Activated CD4-positive, CD25-positive, alpha-beta regulatory T cell (primary cell): ENCODE measurements around the gene KRT28.

Source experiments
- DNase-seq, 4 experiments: peaks; one replicate each; lab custom pipeline; 2025; lab: John Stamatoyannopoulos, UW

KRT28 gene, protein sequence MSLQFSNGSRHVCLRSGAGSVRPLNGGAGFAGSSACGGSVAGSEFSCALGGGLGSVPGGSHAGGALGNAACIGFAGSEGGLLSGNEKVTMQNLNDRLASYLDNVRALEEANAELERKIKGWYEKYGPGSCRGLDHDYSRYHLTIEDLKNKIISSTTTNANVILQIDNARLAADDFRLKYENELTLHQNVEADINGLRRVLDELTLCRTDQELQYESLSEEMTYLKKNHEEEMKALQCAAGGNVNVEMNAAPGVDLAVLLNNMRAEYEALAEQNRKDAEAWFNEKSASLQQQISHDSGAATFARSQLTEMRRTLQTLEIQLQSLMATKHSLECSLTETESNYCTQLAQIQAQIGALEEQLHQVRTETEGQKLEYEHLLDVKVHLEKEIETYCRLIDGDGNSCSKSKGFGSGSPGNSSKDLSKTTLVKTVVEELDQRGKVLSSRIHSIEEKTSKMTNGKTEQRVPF

DNA sequence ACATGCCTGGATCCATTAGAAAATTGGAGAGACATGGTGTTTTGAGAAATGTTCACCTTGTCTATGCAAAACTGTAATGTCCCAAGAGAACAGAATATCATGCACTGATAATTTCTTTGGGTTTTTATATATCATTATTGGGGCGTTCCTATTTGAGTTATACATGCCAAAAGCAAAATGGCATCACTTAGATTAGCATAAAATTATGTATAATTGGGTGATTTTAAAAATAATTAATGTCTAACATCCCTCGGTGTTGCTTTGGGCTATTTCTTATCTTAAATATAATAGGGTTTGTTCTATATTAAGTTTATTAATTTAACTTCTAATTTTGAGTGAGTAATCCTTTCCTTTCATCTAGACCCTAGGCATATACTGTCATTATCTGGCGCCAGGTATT lies at the start of gene KRT28:
Gene KRT28 (minus strand): TSS at position 101 of the 400 bp plus-strand sequence. CDS start 66 bp downstream, at position 35.
- DNase-seq: no peak

DNA sequence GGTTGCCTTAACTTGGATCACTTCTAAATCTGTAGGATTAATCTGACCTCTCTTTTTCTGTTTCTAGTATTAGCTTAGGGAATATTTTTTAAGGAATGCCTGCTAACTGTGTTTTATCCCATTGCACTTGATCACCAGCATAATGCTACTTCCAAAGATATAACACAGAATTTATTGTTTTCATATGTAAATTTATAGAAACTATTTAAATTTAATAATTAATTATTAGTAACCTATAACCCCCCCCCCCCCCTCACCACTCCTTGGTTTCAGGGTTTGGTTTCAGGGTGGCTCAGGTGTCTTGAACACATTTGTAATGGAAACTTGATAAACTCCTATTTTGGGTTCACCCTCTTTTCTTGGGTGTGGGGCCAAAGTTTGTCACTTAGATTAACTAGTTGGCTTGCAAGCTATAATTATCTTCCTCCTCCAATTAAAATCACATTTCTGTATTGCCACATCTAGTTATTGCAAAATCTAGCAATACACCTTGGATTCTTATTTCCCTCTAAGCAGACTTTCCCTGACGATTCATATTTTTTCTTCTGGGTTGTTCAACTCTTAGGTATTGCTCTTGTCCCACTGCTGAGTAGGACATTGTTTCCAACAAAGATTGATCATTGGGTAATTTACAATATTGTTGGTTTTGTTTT lies 49.0 kb upstream of the KRT28 start:
- no peak for DNase-seq

DNA sequence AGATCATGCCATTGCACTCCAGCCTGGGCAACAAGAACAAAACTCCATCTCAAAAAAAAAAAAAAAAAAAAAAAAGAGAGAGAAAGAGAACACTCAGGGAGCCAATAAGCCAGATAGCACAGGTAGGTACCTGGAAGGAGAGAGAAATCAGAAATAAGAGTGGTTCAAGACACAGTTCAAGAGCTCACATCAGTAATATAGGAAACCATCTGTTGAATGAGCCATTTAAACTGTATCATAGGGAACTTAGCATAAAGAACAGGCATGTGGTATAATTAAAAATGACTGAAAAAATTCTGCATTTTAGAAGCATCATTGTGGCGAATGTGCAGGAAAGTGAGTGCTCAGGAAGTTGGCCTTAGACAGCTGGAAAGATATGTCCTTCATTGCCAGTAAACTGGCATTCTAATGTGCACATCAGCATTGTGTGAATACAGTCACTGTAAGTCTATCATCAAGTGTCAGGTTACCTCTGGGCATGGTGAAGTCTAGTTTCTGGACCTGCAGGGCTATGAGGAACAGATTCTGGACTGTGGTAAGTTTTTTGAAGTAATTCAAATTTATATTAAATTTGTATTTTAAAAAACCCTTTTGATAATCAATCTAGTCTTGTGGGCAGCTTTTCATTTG lies 46.9 kb upstream of the KRT28 start:
- no peak for DNase-seq

DNA sequence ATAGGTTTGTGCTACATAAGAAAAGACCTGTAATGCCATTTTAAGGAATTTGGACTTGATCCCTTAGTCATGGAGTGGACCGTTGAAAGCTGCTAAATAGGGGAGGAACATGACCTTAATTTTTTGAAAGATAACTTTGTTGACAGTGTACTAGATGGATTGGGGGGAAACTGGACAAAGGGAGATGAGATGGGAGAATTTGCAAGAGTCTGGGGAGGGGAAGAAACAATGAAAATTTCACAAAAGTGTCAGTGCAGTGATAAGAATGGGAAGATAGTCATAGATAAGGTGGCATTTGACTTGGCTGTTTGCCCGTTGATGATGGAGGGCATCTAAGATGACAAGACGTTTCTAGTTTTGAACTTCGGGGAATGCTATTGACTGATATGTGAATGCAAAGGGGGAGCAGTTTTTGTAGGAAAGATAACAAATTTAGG lies 44.9 kb upstream of the KRT28 start:
- DNase-seq: no peak

DNA sequence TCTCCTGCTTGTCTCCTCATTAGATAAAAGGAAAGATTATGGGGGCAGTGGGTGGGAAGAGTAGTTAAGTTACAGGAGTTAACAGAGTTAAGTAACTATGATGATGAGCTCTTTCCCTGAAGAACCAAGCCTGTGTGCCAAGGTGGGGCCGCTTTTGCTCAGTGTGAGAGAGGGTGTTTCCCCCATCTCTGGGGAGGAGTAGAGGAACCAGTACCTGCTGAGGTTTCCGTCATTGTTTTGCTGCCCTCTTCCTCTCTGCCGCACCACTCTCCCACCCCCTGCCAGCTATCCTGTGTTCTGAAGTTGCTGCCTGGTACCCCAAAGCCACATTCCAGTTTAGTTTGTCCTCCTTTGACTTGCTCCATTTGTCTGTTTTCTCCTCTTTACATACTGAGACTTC lies 43.5 kb upstream of the KRT28 start:
- DNase-seq: no peak

DNA sequence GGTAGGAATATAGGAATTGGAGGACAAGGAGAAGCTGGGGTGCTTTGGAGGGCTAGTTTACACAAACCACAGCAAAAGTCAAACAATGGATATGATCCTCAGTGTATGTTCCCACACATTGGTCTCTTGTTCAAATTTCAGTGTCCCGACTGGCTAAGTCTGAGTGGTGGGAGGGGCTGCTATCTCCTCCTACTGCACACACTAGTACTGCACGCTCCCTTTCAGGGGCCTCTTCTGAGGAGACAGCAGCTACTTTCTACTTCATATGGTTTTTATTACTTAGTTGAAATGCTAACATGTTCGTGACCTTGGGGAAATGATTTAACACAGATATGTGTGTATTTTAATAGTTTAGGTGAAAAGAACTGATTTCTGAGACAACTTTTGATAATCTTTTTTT lies 41.5 kb upstream of the KRT28 start:
- DNase-seq: no peak

DNA sequence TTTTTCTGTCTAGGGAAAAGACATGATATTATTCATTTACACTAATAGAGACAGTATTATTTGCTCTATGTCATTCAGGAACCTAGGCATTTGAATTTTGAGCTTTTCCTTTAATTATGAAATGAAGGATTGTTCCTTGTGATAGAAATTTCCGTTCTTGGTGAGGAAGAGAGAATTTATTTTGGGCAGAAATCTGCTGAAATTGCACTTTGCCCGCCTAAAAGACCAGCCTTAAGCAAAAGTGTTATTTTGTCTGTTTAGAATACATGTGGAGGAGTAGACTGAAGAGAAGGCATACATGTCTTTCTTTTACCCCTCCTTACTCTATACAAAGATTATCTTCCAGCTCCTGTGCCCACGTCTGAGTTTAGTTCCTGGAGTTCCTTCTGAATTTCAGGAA lies 39.4 kb upstream of the KRT28 start:
- no peak for DNase-seq

DNA sequence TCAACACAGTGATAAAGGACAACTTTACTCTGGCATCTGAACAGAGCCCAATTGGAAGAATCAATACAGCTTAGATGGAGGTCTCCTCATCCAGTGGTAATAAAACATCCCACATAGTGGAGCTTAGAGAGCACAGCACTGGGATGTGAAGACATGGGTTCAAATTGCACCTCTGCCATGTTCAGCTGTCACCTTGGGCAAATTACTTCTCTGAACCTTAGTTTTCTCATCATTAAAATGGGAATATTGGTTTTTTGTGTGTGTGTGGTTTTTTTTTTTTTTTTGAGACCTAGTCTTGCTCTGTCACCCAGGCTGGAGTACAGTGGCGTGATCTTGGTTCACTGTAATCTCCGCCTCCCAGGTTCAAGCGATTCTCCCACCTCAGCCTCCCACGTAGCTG lies 36.3 kb upstream of the KRT28 start:
- no peak for DNase-seq

DNA sequence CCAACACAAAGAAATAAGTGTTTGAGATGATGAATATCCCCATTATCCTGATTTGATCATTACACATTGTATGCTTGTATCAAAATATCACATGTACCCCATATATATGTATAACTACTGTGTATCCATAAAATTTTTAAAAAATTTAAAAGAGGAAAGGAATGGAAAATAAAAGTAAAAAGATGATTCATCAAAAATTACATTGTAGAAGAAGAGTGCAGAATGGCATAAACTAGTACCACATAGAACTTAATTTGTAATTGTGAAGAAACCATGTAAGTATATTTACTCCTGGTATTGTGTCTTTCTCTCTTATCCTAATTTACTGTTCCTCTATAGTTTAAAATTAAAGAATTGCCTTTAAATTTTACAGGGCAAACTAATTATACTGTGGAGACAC lies 34.1 kb upstream of the KRT28 start:
- no peak for DNase-seq

DNA sequence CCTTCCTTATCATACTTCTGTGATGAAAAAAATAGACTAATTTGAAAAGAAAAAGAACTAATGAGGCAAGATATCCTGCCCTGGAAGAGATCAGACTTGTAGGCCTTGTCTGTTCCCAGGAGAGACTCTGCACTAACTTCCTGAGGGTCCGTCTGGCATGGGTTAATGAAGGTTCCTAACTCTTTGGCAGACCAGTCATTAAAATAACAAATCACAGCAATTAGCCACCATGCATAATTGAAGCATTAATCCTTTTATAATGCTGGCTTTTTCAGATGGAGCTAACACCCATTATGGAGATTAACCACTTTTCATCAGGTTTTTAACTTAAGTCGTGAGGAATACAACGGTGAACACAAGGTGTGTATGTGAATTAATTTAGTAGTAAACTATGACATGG lies 33.1 kb upstream of the KRT28 start:
- DNase-seq: no peak

DNA sequence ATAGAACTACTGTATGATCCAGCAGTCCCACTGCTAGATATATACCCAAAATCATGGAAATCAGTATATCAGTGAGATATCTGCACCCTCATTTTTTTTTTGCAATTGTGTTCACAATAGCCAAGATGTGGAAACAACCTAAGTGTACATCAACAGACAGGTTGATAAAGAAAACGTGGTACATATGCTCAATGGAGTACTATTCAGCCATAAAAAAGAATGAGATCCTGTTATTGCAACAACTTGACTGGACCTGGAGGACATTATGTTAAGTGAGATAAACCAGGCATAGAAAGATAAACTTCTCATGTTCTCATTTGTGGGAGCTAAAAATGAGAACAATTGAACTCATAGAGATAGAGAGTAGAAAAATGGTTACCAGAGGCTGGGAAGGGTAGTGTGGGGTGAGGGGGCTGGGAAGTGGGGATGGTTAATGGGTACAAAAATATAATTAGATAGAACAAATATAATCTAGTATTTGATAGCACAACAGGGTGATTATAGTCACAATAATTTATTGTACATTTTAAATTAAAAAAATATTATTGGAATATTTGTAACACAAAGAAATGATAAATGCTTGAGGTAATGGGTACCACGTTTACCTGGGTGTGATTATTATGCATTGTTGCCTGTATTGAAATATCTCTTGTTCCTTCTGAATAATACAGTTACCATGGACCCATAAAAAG lies 30.5 kb upstream of the KRT28 start:
- no peak for DNase-seq

DNA sequence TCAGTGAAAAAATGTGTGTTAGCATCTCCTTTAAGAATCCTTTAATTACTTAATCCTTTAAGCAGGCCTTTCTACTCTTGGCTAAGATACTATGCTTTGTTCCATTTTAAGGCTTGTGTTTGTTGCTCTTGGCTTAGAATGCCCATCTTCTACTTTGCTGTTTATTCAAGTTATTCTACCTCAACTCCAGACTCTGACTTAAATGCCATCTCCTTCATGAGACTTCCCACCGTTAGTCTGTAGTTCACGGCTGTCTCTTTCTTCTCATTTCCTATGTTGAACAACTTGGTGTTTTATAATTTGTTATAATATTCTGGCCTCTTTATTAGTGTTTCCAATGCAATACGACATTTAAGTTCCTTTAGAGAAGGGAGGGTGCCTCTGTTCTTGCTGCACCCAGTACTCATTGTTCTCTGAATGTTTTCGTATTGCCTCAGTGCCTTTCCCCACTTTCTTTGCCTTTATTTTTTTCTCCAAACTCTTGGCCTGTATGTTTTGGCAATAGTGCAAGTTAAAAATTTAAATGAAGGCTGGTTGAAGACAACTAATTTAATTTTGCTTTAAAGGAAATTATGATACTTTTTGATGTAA lies 28.8 kb upstream of the KRT28 start:
- no peak for DNase-seq

DNA sequence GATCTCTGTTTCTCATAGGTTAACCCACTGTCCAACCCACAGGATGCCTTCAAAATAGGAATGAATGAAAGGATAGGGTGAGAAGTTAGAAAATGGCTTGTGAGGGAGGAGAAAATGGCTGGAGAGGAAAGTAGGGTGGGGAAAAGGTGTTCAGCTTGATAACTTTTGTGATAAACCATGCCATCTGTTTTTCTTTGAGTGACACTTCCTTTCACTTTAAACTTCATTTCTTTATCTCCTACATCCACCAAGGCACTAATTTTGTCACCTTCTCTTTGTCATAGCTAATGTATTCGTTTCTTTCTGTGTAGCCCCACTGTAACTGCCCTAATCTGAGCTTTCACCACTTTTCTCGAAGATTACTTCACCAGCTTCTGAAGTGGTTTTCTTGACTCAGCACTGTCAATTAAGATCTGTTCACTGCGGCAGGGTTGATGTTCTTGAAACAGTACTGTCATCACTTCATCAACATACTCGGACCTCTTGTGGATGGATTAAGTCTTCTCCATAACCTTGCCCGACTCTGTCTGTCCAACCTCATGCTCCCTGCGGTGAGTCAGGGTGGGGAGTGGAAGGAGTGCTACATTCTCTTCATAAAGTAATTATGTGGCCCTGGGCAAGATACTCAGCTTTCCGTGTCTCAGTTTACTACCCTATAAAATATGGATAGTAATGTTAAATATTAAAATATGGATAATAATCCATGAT lies 28.1 kb upstream of the KRT28 start:
- DNase-seq: no peak

DNA sequence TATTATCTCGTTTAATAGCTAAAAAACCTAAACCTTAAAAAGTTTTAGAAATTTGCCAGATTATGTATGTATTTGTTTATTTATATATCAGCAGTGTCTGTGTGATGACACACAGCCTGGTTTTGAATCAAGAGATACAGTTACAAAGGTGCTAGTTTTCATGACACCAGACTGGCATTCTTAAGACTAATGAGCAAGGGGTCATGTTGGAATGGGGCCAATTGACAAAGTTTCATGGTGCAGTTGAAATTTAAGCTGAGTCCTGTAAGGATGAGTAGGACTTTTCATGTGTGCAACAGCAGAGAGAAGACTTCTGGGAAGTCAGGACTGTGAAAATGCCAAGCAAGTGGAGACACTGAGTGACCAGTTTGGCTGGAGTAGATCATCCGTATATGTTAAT lies 25.8 kb upstream of the KRT28 start:
- no peak for DNase-seq

DNA sequence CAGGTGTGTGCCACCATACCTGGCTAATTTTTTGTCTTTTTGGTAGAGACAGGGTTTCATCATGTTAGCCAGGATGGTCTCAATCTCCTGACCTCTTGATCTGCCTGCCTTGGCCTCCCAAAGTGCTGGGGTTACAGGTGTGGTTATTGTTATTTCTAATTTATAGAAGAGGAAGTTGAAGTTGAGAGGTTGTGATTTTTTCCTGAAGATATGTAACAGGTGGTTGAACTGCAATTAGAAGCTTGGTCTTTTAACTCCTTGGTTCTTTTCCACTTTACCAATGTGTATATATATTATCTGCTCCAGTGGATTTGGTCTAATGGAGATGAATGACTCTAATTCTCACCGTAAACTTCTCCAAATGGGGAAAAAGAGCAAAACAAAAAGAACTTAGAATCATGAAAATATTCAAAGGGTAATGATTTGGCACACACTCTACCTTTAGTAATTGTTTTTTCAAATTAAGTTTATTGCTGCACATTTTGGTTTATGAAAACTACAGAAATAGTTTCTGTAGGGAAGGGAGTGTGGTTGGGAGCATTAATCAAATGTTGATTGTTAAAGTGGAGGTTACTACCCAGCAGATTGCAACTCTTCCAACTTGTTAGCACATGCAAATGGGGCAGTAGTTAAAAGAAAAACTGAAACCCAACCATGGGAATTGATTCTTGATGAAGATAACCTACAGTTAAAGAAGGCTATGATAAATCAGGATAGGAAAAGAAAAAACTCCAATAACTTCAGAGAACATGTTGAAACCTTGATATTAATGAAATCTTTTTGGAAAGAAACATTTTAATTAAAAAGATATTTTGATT lies 24.5 kb upstream of the KRT28 start:
- DNase-seq: no peak

DNA sequence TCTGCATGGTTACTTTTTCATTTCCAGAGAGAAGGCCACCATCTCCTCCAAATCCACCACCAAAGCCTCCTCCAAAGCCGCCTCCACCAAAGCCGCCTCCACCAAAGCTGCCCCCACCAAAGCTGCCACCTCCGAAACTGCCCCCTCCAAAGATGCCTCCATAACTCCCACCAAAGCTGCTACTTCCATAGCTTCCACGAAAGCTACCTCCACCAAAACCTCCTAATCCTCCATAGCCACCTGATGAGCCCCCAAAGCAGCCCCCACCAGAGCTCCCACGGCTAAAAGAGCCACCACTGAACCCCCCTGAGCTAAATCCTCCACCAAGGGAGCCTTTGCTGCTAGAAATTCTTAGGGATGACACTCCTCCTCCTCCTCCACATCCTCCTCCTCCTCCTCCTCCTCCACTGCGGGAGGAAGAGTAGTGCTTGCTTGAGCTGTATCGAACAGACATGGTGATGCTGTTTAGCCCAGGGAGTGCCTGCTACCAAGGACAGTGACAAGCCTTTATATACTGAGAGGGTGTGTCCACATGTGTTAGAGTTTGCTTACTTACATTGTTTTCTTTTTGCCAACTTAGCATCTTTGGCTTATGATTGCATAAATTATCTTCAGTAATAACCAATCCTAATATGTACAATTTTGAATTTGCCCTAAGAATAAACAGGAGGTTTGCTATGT lies 22.5 kb upstream of the KRT28 start, which contains the start of gene KRT10:
Gene KRT10 (minus strand): TSS at position 483 of the 681 bp plus-strand sequence. CDS start 29 bp downstream, at position 454.
- no peak for DNase-seq

DNA sequence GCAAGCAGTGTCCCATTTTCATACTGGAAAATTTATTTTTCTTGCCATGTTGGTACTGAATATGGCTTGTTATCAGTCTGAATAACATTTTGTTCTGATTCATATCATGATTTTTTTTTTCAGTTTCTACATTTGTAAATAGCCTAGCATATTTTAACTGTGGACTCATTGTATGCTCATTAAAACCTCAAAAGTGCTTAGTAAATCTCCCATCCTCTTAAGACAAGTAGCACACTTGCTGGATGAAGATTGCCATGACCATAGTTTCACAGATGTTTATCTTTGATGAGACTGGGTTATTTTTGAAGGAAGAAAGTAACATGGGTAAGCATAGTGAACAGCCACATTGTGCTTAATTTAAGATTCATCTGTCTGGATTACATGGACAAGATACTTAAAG lies 21.8 kb upstream of the KRT28 start:
- no peak for DNase-seq

DNA sequence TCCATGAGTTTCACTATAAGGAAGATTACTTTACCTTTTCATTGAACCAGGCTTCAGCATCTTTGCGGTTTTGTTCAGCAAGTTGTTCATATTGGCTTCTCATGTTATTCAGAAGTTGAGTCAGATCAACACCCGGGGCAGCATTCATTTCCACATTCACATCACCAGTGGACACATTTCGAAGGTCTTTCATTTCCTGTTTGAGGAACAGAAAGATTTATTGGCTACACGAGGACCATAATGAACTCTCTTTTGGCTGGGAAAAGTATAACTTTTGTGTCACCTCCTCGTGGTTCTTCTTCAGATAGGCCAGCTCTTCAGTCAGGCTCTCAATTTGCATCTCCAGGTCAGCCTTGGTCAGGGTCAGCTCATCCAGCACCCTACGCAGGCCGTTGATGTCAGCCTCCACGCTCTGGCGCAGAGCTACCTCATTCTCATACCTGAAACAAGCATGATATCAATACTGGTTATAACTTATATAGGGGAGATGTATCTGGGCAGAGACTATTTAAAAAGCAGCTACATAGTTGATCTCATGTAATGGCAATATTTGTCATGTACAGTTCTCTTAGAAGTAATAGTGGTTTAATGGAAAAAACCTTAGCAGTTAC lies 20.6 kb upstream of the KRT28 start:
- no peak for DNase-seq

DNA sequence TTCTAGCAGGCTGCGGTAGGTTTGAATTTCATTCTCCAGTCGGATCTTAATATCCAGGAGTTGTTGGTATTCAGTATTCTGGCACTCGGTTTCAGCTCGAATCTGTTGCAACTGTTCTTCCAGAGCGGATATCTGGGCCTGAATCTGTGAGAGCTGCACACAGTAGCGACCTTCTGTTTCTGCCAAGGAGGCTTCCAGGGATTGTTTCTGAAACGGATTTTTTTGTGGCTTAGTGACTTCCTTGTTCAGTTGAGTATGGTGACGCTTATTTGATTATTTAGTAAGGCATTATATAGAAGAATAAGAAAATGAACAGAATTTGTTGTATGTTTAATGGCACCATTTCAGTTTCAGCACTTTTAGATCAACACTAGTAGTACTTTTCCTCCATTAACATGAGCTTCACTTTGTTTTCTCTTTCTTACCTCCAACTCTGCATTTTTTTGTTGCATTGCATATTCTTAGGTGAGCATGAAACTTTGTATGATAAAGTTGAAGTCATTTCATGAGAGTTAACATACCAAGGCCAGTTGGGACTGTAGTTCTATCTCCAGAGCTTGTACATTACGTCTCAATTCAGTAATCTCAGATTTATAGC lies 19.9 kb upstream of the KRT28 start:
- no peak for DNase-seq
